ENCODE measurements around the gene LTB4R.

DNA sequence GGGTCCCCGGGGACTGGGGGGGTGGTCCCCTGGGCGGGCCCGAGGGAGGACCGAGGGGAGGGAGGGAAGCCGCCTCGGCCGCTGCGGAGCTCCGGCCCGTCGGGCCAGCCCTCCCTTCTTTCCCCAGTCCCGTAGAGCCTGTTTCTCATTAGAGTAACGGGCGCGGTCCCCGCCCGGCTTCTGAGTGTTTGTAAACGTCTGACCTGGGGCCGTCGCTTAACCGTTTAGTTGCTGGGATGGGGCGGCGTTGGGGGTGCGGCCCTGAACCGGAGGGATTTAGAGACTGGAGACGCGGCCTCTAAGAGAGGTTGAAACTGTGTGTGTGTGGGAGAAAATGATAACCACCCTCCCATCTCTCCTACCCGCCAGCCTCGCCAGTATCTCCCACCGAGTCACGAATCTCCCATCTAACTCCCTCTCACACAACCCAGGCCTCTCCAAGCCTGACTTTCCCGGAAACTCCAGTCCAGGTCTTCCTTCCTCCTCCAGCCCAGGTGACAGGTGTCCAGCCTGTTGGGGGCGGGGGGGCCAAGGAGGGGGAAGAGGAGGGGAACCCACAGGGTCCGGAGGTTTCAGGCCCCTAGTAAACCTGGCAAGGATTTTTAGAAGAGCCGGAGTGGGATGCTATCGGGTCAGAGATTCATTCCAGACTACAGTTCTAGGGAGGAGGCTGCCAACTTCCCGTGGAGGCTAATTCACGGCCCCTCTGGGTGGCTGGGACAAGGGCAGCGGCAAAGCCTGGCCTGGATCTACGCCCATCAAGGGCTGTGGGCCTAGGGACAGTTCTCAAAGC, 55.6 kb downstream of the LTB4R start:
- TF ChIP-seq, protein P1, sequence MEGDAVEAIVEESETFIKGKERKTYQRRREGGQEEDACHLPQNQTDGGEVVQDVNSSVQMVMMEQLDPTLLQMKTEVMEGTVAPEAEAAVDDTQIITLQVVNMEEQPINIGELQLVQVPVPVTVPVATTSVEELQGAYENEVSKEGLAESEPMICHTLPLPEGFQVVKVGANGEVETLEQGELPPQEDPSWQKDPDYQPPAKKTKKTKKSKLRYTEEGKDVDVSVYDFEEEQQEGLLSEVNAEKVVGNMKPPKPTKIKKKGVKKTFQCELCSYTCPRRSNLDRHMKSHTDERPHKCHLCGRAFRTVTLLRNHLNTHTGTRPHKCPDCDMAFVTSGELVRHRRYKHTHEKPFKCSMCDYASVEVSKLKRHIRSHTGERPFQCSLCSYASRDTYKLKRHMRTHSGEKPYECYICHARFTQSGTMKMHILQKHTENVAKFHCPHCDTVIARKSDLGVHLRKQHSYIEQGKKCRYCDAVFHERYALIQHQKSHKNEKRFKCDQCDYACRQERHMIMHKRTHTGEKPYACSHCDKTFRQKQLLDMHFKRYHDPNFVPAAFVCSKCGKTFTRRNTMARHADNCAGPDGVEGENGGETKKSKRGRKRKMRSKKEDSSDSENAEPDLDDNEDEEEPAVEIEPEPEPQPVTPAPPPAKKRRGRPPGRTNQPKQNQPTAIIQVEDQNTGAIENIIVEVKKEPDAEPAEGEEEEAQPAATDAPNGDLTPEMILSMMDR (IDR thresholded peaks at IDR 0.05 in 8 of 11, conservative IDR thresholded peaks at IDR 0.05 in 3 of 11) = no peak
- TF ChIP-seq POLR2A (IDR thresholded peaks at IDR 0.05) = no peak

All from spleen (tissue), 7 donors.